SK-N-MC (cell line): ENCODE measurements around the gene TRMT2A.

Source experiments
- EZH2 ChIP-seq: fragments of 200-600 bp; sonication (generic); IDR thresholded peaks from one replicate; pipeline ENCODE4 v1.6.1; 2017; ENCODE audit warnings: antibody characterized with exemption
- FOXP2 ChIP-seq: optimal IDR thresholded peaks from 2 replicates; pipeline ENCODE3; 2011; ENCODE audit warnings: mild to moderate bottlenecking, moderate library complexity; ENCODE audit not compliant: insufficient read depth; ENCODE audit errors: extremely low read length, control extremely low read depth
- POLR2AphosphoS5 ChIP-seq: IDR thresholded peaks from 2 replicates; pipeline ENCODE4 v1.6.1; 2012; ENCODE audit warnings: mild to moderate bottlenecking, low read depth, low read length, borderline replicate concordance

DNA sequence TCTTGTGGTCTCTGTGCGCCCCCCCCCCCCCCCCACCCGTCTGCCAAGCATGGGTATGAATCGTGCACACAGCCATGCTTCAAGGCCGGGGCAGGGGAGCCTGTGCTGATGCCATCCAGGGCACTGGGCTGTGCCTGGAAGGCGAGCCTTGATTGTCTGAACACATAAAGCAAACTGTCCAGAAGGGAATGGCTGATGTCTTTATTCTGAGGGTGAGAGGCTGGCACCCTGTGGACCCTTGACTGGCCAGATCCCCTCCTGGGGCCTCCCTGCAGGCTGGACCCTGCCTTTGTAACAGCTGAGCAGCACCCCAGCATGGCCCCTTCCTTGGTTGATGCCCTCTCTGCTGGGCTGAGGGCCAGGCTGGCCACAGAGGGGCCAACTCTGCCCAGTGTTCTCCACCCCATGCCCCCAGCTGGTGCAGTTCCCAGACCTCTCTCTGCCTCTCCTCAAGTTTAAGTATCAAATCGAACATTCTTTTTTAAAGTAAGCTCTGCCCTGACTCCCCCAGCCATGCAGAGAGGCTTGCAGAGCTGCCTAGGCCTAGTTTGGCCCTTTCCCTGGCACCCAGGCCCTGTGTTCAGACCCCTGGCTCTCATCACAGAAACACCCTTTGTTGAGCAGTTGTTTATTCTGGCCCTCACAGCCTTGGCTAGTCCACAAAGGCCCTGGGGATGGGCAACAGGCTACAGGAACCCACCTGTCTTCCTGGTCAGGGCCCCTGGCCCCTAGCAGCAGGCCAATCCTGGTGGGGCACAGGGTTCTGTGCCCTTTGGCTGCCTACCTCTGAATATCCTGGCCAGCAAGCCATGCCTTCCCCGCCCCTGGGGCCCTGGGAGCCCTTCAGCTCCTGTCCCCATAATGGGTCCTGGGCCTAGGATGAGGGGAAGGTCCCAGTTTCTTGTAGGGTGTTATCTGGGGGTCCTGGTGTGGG, 5.1 kb downstream of the TRMT2A start:
- no peak for TF ChIP-seq EZH2
- TF ChIP-seq POLR2AphosphoS5: peak; percentile 33; the same call in 1 of the 2 replicates
- no peak for TF ChIP-seq FOXP2
